DND-41 (cell line): ENCODE data around the gene ARID3A.

Experiments
- ATAC-seq: fragments of 200-7000 bp; cut with Tn5 transposase; 3 replicates; pipeline ENCODE4 v1.9.1; 2021; ENCODE audit warnings: low read depth; ENCODE audit not compliant: insufficient read depth
- DNase-seq: peaks from one replicate; pipeline ENCODE4 v3.0.0-alpha.2; 2020
- H2AFZ ChIP-seq: 2 replicates; pipeline ENCODE4 v1.6.0; 2012; ENCODE audit warnings: low read depth, low read length
- H3K27ac ChIP-seq: 2 replicates; pipeline ENCODE4 v1.5.1; 2012; ENCODE audit warnings: low read length, inconsistent platforms
- H3K27me3 ChIP-seq: fragments of 200-600 bp; sonication (generic); 2 replicates; pipeline ENCODE4 v1.6.0; 2012; ENCODE audit warnings: low read length, mild to moderate bottlenecking, inconsistent platforms; ENCODE audit not compliant: insufficient read depth, poor library complexity
- H3K36me3 ChIP-seq: 2 replicates; pipeline ENCODE4 v1.5.1; 2012; ENCODE audit warnings: low read length, inconsistent platforms; ENCODE audit not compliant: insufficient read depth
- H3K4me1 ChIP-seq: 2 replicates; pipeline ENCODE4 v1.5.1; 2012; ENCODE audit warnings: mild to moderate bottlenecking, low read length; ENCODE audit not compliant: insufficient read depth
- H3K4me2 ChIP-seq: 2 replicates; pipeline ENCODE4 v1.6.0; 2012; ENCODE audit warnings: mild to moderate bottlenecking, moderate library complexity, low read length, inconsistent platforms; ENCODE audit not compliant: insufficient read depth
- H3K4me3 ChIP-seq, 2 experiments: fragments of 200-600 bp in 1 of 2; shearing (Covaris generic) in 1 of 2; 2 replicates each; pipeline ENCODE4 v1.5.1; 2012 to 2016; ENCODE audit warnings: inconsistent platforms in 2 of 2, low read length in 2 of 2, mild to moderate bottlenecking in 2 of 2, low read depth in 1 of 2, moderate library complexity in 1 of 2
- H3K79me2 ChIP-seq: 2 replicates; pipeline ENCODE4 v1.6.0; 2012; ENCODE audit warnings: low read length, inconsistent platforms; ENCODE audit not compliant: insufficient read depth
- H3K9ac ChIP-seq: 2 replicates; pipeline ENCODE4 v1.6.0; 2012; ENCODE audit warnings: low read depth, mild to moderate bottlenecking, inconsistent platforms, low read length, moderate library complexity
- H3K9me3 ChIP-seq: 2 replicates; pipeline ENCODE4 v1.5.1; 2012; ENCODE audit warnings: low read length, moderate library complexity, mild to moderate bottlenecking, inconsistent platforms; ENCODE audit not compliant: insufficient read depth, severe bottlenecking
- H4K20me1 ChIP-seq: 2 replicates; pipeline ENCODE4 v1.6.0; 2012; ENCODE audit warnings: low read length; ENCODE audit not compliant: insufficient read depth
- EZH2 ChIP-seq: IDR thresholded peaks from 3 replicates; pipeline ENCODE4 v1.6.1; 2012; ENCODE audit warnings: borderline replicate concordance, low read depth, mild to moderate bottlenecking, moderate library complexity, low read length, inconsistent platforms; ENCODE audit not compliant: severe bottlenecking
- TF ChIP-seq, protein P1 (sequence below): IDR thresholded peaks from 2 replicates; pipeline ENCODE4 v1.5.1; 2012; ENCODE audit warnings: borderline replicate concordance, low read length, moderate library complexity, mild to moderate bottlenecking; ENCODE audit not compliant: poor library complexity, severe bottlenecking; ENCODE audit errors: extremely low read depth

ARID3A gene

DNA sequence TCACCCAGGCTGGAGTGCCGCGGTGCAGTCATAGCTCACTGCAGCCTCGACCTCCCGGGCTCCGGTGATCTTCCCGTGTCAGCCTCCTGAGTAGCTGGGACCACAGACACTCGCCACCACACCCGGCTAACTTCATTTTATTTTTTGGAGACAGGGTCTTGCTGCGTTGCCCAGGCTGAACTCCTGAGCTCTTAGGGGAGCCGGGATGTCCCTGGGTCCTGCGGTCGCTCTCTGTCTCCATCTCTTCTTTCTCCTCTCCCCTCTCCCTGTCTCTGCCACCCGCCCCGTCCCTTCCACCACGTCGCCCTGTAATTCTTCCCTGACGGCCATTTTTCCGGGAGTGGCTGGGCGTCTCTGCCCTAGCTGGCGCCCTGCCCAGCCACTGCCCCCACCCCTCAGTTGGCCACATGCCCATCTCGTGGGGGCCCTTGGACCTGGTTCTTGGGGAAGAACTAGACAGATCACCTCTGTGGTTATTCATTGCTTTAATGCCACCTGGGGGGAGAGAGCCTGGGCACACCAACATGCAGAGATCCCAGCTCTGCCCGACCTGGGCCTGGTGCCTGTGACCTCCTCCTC is 18.9 kb downstream of the ARID3A start:
- Histone ChIP-seq H3K9me3 (no peaks in the 10 kb centered on the region), H3K9ac (no peak overlapping the region), H3K27me3 (no peaks in the 10 kb centered on the region), H4K20me1 (peaks cover 57% of the 10 kb centered on the region), H3K79me2 (peaks cover 69% of the 10 kb centered on the region), H3K4me2 (no peak overlapping the region), H2AFZ (no peak overlapping the region), H3K4me3 (no peak overlapping the region), H3K36me3 (peaks cover 46% of the 10 kb centered on the region), H3K27ac (no peak overlapping the region), H3K4me1 (no peaks in the 10 kb centered on the region)
- DNase-seq (no peak), ATAC-seq (no peak)
- TF ChIP-seq EZH2, result no peak
- TF ChIP-seq, protein P1, sequence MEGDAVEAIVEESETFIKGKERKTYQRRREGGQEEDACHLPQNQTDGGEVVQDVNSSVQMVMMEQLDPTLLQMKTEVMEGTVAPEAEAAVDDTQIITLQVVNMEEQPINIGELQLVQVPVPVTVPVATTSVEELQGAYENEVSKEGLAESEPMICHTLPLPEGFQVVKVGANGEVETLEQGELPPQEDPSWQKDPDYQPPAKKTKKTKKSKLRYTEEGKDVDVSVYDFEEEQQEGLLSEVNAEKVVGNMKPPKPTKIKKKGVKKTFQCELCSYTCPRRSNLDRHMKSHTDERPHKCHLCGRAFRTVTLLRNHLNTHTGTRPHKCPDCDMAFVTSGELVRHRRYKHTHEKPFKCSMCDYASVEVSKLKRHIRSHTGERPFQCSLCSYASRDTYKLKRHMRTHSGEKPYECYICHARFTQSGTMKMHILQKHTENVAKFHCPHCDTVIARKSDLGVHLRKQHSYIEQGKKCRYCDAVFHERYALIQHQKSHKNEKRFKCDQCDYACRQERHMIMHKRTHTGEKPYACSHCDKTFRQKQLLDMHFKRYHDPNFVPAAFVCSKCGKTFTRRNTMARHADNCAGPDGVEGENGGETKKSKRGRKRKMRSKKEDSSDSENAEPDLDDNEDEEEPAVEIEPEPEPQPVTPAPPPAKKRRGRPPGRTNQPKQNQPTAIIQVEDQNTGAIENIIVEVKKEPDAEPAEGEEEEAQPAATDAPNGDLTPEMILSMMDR, result no peak

DNA sequence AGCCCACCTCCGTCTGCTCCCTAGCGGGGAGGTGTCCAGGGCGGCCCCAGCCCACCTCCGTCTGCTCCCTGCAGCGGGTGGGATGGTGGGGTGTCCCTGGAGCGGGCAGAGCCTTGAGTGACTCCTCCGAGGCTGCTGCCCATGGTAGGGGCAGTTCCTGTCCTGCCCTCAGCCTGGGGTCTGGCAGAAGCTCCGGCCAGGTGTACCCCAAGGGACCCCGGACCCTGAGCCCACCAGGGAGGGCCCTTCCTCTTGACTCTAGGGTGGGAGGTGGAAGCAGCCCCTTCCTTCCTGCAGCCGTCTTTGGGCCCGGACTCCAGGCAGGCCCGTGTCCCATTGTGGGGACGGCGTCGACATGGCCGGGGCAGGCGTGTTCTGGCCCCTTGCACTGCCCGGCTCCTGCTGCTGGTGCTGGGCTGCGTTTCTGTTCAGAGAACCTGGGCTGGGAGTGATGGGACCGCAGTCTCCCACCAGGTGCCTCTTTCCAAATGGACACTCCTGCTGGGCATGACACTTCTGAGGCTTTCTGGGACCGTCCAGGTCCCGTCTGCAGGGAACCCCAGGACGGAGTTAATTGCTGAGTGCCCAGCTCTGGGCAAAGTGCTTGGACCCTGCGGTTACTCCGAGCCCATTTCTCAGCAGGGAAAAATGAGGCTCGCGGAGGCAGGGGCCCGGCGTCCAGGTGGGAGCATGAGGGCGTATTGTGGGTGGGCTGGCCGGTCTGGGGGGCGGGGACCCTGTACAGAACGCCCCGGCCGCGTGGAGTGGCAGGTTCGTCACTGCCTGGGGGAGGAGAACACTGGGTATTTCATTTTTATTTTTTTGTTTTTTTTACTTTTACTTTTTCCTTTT is 19.8 kb downstream of the ARID3A start:
- no peak overlapping the region for H3K9ac ChIP-seq
- peaks cover 43% of the 10 kb centered on the region for H3K36me3 ChIP-seq
- no peaks in the 10 kb centered on the region for H3K4me1 ChIP-seq
- no peak for TF ChIP-seq EZH2
- TF ChIP-seq, protein P1, result no peak
- H3K9me3 ChIP-seq, result no peaks in the 10 kb centered on the region
- H3K79me2 ChIP-seq, result peaks cover 60% of the 10 kb centered on the region
- H3K27ac ChIP-seq, result no peak overlapping the region
- H2AFZ ChIP-seq, result no peak overlapping the region
- H3K27me3 ChIP-seq, result no peaks in the 10 kb centered on the region
- H4K20me1 ChIP-seq, result peaks cover 49% of the 10 kb centered on the region
- ATAC-seq, result no peak
- no peak overlapping the region for H3K4me2 ChIP-seq
- no peak overlapping the region for H3K4me3 ChIP-seq
- DNase-seq, result no peak

DNA sequence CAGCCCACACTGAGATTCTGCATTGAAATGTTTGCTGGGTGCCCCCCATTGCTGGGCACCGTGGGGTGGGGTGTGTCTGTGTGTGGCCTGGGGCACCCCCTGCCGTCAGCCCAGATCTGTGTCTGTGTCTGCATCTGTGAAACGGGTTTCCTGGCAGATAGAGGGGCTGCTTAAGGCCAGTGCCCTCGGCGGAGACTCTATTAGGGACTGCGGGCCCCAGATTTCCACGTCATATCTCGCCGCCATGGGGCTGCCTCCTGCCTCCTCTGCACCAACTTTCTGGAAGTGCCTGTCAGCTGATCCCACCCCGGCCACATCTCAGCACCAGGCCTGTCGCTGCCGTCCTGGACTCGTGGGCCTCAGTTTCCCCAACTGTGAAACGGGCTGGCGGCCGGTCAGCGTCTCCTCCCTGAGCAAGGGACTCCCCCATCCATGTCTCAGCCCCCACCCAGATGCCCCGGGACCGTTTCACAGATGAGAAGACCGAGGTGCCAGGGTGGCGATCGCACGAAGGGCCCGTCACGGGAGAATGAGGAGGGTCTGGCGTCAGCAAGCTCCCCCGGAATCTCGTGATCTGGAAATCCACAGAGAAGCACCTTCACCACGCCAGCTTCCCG is 21.4 kb downstream of the ARID3A start:
- Histone ChIP-seq H3K9me3 (no peaks in the 10 kb centered on the region), H3K9ac (no peak overlapping the region), H3K79me2 (peaks cover 49% of the 10 kb centered on the region), H2AFZ (no peak overlapping the region), H3K36me3 (peaks cover 32% of the 10 kb centered on the region), H3K27ac (no peak overlapping the region), H4K20me1 (peaks cover 35% of the 10 kb centered on the region), H3K4me2 (no peak overlapping the region), H3K4me3 (no peak overlapping the region), H3K27me3 (no peaks in the 10 kb centered on the region), H3K4me1 (no peaks in the 10 kb centered on the region)
- no peak for TF ChIP-seq EZH2
- TF ChIP-seq, protein P1, result no peak
- ATAC-seq (no peak), DNase-seq (no peak)
